Stimulated activated CD4-positive, alpha-beta T cell treated with anti-CD3 and anti-CD28 coated beads, Interleukin-12 subunit alpha, Interleukin-12 subunit beta, amount 100 ng/mL, for 48 hours (primary cell): ENCODE measurements around the gene ABHD8.
A peak's percentile ranks its signal among the peaks of the same experiment; 100 is the strongest.

Experiments
- DNase-seq, 3 donors: peaks; one replicate each; pipeline ENCODE4 v3.0.0-alpha.2; 2020; ENCODE audit warnings: low read depth in 2 of 3, low spot score in 1 of 3

ABHD8 gene

DNA sequence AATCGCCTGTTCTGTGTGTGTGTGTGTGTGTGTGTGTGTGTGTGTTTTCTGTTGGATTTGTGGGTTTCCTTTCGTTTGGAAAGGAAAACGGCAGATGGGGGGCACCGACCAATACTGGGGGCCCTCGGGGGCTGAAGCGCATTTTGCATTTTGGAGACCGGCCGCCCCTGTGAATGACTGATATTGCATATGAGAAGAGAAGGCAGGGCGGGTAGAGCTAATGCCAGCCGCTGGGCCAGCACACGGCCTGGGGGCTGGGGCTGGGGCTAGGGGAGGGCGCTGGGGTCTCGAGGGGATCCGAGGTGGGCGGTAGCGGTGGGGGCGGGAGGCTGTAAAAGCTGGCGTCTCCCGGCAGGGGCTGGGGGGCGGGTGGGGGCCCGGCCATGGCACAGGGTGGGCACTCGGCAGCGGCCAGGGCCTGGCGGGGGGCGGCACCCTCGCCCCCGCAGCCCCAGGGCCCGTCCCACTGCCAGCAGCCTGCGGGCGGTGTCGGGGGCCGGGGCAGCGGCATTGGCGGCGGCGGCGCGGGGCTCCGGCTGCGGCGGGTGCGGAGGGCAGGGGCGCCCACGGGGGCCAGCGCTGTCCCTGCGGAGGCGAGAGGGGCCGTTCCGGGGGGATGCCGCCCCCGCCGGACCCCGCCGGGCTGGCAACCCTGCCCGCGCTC, 20.2 kb upstream of the ABHD8 start:
- no peak for DNase-seq

DNA sequence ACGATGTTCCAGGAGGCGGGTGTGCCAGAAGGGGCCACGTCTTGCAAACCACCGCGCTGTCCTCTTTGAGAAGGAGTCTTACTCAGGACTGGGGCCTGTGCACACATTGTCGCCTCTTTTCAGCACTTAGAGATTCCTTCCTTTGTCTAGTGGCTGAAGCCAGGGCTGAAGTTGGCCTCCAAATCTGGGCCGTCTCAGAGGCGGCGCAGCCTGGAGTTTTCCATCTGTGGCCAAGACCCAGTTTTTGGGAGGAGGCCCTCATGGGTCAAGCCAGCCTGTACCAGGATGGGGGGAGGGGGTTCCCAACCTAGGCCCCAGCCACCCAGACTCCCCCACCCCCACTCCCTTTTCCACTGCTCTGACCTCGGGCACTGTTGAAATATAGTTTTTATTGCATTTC, 19.6 kb upstream of the ABHD8 start:
- DNase-seq, result no peak

DNA sequence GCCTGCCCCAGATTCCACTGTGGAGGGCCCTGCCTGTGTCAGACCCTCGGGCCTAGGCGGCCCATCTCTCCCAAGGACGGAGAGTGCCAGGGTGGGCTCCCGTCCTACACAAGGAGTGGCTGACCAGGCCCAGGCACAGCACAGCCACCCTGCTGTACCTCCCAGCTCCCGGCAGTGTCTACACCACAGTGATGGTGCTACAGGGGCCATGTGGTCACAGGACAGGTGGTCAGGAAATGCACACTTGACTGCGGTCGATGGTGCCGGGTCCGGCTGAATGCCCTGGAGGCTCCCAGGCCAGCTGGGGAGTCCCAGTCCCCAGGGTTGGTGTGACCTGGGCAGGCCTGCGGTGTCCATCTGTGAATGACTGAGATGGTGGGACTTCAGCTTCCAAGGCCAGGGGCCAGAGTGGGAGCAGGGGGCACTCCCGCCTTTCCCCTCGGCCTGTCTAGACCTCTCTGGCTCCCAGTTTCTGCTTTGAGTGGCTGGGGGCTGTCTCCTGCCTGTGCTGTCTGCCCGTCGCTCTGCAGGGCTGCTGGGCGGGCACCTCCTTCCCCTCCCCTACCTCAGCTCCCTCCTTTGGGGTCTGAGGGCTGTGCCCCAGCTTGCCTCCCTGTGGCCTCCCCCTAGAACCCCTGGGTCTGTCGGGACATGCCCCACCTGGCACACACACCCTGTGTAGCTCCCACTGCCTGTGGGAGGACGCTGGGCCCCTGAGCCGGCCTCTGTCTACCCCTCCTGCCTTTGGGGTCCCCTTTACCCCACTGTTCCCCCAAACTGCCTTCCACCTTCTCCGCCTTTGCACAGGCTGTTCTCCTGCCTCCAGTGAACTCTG, 18.6 kb upstream of the ABHD8 start:
- no peak for DNase-seq

DNA sequence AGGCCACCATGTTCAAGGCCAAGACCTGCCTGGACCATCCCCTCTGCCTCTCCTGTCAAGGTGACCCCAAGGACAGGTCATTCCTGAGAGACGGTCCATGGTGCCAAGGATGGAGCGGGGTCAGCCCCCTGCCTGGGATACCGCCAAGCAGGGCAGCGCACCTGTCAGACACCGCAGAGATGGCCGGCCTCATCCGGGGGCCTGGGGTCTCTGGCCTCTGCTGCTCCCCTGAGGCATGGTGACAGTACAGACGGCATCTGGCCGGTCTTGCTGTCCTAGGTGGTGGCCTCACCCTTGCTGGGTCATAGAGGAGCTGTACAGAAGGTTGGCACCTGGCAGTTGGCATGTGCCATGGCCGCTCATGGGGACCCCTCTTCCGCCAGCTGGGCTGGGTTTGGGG, 17.2 kb upstream of the ABHD8 start:
- DNase-seq, result no peak

DNA sequence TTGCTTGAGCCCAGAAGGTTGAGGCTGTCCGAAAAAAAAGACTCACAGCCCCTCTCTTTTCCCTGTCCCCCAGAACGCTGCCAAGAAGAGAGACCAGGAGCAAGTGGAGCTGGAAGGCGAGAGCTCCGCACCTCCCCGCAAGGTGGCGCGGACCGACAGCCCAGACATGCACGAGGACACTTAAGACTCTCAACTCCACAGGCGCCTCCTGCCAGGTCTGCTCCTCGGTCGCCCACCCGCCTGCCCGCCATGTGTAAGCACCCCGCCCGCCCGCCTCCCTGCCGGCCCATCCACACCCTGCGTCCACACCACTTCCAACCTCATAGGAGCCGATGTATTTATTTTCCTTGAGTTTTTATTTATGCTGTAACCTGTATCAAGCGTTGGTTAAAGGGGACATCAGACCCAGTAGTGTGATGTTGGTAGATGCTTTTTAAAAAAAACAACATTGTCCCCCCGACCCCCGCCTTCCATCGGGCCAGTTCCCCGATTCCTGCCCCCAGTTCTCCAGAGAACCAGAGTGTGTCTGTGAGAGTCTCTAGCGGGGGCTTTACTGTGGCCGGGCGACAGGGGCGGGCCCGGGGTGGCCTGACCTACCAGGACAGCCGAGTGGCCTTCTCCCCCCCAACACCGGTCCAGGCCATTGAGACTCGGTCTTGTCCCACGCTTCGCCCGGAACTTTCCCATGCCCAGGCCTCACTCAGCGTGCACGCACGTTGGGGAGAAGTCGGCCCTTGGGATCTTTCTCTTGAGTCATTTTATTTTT, 16.4 kb upstream of the ABHD8 start:
- no peak for DNase-seq

DNA sequence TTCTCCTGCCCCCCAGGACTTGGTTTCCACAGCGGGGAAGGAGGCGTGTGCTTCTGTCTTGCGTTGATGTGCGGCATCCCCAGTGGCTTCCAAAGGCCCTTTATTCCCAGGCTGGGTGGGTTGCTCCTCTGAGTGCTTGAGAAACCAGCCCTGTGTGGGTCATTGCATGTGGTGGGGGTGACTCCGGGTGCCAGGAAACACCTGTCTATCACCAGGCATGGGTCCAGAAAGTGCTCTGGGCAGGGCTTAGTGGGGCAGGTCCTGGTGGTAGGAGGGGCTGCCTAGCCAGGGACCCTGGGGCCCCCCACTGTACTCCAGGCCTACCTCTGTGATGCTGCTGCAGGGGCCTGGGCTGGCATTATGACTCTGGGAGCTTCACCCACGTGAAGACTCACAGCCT, 15.7 kb upstream of the ABHD8 start:
- no peak for DNase-seq

- no peak for DNase-seq
Observed at GRCh38 chr19:17314007-17314593, 10.9 kb upstream of the ABHD8 start.

DNA sequence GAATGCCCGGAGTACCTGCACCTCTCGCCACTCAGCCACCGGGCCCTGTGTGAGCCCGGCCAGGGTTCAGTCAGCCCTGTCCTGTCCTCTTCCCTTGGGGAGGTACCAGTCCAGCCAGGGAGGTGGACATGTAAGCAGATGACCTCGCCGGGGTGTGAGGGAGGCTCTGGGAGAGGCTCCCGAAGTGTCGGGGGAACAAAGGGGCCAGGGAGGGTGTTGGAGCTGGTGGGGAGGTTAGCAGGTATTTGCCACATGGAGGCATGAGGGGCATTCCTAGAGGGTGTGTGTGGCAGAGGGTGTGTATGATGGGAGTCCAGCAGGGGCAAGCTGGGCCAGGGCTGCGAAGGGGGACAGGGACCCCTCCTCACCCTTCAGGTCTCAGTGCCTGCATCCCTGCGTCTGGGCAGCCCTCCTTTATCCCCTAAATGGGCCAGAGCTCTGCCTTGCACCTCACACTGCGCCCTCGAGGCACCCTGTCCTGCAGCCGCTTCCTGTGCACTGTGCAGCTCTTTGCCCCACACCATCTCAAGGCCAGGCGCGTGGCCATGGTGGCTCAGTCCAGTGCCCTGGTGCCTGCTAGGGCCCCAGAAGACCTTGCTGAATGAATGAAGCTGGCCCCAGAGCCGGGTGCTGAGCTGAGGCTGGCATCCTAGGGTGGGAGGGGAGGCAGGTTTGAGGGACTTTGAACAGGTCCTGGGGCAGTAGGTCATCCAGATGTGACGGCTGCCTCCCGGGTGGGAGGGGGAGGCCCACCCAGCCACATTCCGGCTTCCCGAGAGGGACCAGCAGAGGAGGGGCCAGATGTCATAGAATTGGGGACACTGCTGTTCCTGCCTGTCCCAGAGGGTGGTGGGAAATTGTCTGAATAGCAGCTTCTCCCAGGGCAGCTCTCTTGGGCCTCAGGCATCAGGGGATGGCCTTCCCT, 9.2 kb upstream of the ABHD8 start:
- DNase-seq, result no peak

- DNase-seq, result no peak
Observed at GRCh38 chr19:17311455-17312188, 8.4 kb upstream of the ABHD8 start.

- DNase-seq, result no peak
Observed at GRCh38 chr19:17309965-17310461, 6.8 kb upstream of the ABHD8 start.

DNA sequence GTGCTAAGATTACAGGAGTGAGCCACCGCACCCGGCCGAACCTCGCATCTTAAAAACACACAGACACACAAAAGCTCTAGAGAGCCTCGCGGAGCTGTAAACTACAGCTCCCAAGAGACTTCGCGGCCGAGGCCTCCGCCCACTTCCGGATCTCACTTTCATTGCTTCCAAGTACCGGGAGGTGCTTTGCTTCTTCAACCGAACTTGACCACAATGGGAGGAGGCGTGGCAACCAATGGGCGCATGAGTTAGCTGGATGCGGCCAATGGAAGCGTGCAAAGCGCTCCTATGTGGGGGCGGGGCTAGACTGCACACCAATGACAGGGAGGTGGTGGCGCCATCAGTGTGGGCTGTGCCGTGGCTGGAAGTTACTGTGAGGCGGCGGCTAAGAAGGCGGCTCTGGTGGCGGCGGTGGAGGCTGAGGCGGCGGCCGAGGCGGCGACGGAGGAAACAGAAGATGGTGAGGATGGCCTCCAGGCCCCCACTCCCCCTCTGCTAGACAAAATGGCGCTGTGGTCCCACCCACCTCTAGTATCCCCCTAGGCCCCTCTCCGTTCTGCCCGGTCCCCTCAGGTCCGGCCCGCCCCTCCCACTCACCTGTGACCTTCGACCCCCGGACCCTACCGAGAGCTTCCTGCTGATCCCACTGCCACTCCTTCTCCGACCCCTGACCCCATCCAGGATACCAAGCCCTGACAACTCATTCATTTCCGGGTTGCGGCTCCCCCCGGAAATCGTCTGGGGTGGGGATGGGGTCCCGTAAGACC, 6.2 kb upstream of the ABHD8 start, which contains the start of gene DDA1:
TSS of gene DDA1 (plus strand) at position 366 of the 767 bp plus-strand sequence. CDS start at position 458, 92 bp downstream.
- DNase-seq, result peak; percentile 98 to 99 (median 99)

GRCh38 chr19:17307876-17308377, 4.7 kb upstream of the ABHD8 start:
- DNase-seq, result no peak

GRCh38 chr19:17306285-17306714, 3.1 kb upstream of the ABHD8 start:
- no peak for DNase-seq

- peak; percentile 89 to 95 (median 92) for DNase-seq
Observed at GRCh38 chr19:17305517-17306284, 2.5 kb upstream of the ABHD8 start, which contains the start of gene MRPL34. Gene MRPL34, plus strand, starts transcription at chr19:17305872. Its CDS starts 21 bp downstream, at chr19:17305893.

- no peak for DNase-seq
Observed at GRCh38 chr19:17305216-17305516, 1.9 kb upstream of the ABHD8 start.

DNA sequence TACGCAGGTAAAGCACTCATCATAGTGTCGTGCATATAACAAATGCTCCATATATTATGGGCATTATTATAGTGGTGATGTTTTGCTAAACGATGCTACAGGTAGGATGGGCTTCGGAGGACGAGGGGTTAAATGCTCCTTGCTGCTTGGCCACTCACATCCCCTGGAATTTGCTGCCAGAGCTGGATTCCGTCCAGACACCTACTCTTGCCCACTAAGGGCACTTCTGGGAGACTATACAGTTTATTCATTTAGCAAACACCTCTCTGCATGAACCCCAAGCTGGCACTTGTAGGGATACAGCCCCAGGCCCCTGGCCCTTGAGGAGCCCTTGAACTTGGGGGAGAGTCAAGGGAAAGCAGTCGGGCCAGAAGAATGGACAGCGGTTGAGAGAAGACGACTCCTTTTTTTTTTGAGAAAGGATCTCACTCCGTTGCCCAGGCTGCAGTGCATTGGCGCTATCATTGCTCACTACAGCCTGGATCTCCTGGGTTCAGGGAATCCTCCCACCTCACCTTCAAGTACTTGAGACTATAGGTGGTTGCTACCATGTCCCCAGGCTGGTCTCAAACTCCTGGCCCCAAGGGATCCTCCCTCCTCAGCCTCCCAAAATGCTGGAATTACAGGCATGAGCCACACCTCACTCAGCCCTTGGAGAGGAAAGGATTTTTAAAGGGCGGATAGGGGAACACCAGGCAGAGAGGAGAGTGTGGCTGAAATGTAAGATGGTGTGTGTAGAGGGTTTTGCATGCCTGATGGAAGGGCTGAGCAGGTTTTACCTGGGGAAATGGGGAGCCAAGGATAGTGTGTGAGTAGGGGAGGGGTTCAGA, 1.4 kb upstream of the ABHD8 start:
- no peak for DNase-seq

DNA sequence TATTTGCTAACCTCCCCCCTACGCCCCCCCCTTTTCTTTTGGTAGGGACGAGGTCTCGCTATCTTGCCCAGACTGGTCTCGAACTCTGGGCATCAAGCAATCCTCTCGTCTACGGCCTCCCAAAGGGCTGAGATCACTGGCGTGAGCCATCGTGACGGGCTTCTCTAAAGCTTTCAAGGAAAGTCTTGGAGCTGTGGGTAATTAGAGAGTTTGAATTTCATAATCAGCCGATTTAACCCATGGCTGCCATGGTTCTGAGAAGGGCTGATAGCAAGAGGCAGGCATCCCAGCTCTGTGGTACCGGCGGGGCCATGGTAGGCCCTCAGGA, 679 bp upstream of the ABHD8 start:
- DNase-seq, result no peak
